NCI-H2081 (cell line): ENCODE data around the gene CYGB.

Source experiments
- DNase-seq, 2 experiments: peaks; one replicate each; lab custom pipeline; 2025; lab: John Stamatoyannopoulos, UW

Gene CYGB

GRCh38 chr17:76537578-76538280 lies at the start of gene CYGB:
CYGB (minus strand) TSS chr17:76537709; CDS start chr17:76537542, 167 bp downstream.
- DNase-seq = no peak

GRCh38 chr17:76586741-76587487 lies 49.4 kb upstream of the CYGB start:
- DNase-seq = no peak

GRCh38 chr17:76585649-76586593 lies 48.4 kb upstream of the CYGB start, which contains the start of gene ST6GALNAC2:
ST6GALNAC2 (minus strand) TSS chr17:76585860; CDS start chr17:76585808, 52 bp downstream.
- peak; percentile 26 to 33 for DNase-seq

GRCh38 chr17:76585033-76585648 lies 47.6 kb upstream of the CYGB start:
- DNase-seq = no peak

- DNase-seq = no peak
These were observed 47.0 kb upstream of the CYGB start for GRCh38 chr17:76584427-76585032.

GRCh38 chr17:76582660-76583059 lies 45.2 kb upstream of the CYGB start:
- DNase-seq = peak in 1 of 2 experiments; percentile 21

- DNase-seq = no peak
These were observed 44.0 kb upstream of the CYGB start for GRCh38 chr17:76581515-76581914.

GRCh38 chr17:76579281-76579680 lies 41.8 kb upstream of the CYGB start:
- no peak for DNase-seq

GRCh38 chr17:76578376-76578775 lies 40.9 kb upstream of the CYGB start:
- DNase-seq = no peak

GRCh38 chr17:76577876-76578275 lies 40.4 kb upstream of the CYGB start:
- no peak for DNase-seq

- no peak for DNase-seq
These were observed 38.7 kb upstream of the CYGB start for GRCh38 chr17:76576189-76576588.

- no peak for DNase-seq
These were observed 38.1 kb upstream of the CYGB start for GRCh38 chr17:76575570-76575969.

GRCh38 chr17:76574166-76574565 lies 36.7 kb upstream of the CYGB start:
- DNase-seq = no peak

- no peak for DNase-seq
These were observed 35.6 kb upstream of the CYGB start for GRCh38 chr17:76573096-76573495.

GRCh38 chr17:76572201-76572910 lies 34.8 kb upstream of the CYGB start:
- no peak for DNase-seq

GRCh38 chr17:76570877-76571471 lies 33.5 kb upstream of the CYGB start:
- no peak for DNase-seq

- no peak for DNase-seq
These were observed 32.9 kb upstream of the CYGB start for GRCh38 chr17:76570457-76570856.

GRCh38 chr17:76569607-76570279 lies 32.2 kb upstream of the CYGB start:
- no peak for DNase-seq

- DNase-seq = no peak
These were observed 31.3 kb upstream of the CYGB start for GRCh38 chr17:76568811-76569221.
